NCI-H146 treated with DMSO at 0.1 percent for 48 hours (cell line): ENCODE data around the gene RAB9A.
"Not testable (repeated sequence)": the region's sequence is repeated elsewhere in the genome, so short reads cannot be mapped to it uniquely, and the experiment has no call there.

Experiments
- DNase-seq: peaks from one replicate; lab custom pipeline; 2025; ENCODE audit not compliant: unreplicated experiment; lab: John Stamatoyannopoulos, UW

The RAB9A gene

GRCh38 chrX:13669246-13669737 is 19.6 kb upstream of the RAB9A start:
- DNase-seq, result no peak

DNA sequence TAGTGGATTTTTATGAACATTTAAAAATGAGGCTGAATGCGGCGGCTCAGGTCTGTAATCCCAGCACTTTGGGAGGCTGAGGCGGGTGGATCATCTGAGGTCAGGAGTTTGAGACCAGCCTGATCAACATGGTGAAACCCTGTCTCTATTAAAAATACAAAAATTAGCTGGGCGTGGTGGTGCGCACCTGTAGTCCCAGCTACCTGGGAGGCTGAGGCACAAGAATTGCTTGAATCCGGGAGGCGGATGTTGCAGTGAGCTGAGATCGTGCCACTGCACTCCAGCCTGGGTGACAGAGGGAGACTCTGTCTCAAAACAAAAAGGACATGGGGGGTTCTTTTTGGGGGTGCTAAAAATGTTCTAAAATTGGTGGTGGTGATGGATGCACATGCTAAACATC is 19.2 kb upstream of the RAB9A start:
- DNase-seq, result not testable (repeated sequence)

DNA sequence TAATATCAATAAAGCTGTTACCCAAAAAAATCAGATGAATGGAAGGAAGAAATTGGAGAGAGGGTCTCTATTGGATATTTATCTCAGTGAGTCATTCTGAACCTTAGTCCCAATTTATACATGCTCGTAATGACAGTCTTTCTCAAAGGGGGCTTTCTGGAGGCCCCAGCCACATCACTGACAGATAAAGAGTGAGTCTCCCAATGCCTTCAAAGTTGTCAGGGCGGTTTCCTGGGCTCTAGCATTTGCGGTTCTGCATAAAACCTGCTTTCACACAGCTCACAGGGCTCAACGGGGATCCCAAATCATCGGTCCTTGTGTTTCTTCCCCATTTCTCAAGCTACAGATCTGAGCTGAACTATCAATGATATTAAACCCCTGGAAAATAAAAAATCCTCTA is 18.7 kb upstream of the RAB9A start:
- no peak for DNase-seq

GRCh38 chrX:13673016-13673415 is 15.9 kb upstream of the RAB9A start:
- no peak for DNase-seq

DNA sequence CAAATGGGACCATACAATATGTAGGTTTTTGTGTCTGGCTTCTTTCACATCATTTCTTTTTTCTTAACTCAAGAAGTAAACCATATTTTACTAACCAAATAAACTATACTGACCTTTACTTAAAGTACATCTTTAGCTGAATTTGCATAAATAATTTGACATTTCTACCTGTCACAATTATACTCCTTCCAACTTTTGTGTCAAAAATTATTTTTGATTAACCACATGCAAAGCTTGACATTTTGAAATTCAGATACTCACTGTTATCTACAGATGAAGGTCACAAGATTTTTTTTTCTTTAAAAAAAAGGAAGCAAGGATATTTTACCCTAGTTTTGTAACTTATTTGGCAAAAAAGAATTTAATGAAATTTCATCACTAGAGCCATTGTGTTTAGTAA is 12.0 kb upstream of the RAB9A start:
- DNase-seq, result no peak

DNA sequence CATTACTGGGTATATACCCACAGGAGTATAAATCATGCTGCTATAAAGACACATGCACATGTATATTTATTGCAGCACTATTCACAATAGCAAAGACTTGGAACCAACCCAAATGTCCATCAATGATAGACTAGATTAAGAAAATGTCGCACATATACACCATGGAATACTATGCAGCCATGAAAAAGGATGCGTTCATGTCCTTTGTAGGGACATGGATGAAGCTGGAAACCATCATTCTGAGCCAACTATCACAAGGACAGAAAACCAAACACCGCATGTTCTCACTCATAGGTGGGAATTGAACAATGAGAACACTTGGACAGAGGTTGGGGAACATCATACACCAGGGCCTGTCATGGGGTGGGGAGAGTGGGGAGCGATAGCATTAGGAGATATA is 9.2 kb upstream of the RAB9A start:
- not testable (repeated sequence) for DNase-seq

- no peak for DNase-seq
These were observed 7.3 kb upstream of the RAB9A start for GRCh38 chrX:13681595-13681994.

DNA sequence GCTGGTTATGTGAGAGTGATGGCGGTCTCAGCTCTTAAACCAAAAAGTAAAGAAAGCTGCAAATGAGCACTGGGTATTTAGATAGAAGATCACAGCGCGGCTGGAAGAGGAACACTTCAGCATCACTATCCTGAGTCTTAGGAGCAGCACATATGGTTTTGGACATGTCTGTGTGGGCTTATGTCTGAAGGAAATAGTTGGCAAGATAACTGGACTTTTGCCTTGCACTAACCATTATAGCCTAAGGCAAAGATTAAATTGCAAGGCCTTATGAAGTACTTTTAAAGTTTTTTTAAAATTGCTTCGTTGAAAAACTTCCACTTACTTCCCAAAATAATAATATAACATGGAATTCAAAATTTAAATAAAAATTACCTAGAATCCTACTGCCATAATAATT is 4.6 kb upstream of the RAB9A start:
- DNase-seq, result no peak

DNA sequence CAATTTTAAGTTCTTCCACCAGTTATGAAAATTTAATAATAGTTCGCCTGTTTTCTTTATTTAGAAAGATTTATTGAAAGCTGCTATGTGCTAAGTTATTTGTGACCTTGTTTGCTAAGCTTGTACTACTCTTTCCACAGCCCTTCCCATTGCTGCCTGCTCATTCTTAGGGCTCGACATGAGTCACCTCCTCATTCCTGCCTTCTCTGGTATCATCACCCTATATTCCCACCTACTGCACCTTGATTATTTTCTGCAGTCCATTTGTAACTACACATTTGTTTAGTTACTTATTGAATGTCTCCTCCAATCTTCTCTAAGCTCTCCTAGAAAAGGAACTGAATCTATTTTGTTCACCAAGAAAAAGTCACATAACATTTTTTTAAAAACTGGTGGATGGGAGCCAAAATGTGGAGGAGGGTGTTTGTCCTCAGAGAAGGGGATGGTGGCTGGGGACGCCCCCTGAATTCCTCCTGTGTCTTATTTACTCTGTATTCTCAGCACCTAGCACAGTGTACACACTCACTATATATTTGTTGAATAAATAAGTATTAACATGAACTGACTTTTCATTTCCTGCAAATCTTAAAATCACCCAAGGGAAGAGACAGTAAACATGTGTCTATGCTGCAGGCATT is 3.7 kb upstream of the RAB9A start:
- DNase-seq, result no peak

DNA sequence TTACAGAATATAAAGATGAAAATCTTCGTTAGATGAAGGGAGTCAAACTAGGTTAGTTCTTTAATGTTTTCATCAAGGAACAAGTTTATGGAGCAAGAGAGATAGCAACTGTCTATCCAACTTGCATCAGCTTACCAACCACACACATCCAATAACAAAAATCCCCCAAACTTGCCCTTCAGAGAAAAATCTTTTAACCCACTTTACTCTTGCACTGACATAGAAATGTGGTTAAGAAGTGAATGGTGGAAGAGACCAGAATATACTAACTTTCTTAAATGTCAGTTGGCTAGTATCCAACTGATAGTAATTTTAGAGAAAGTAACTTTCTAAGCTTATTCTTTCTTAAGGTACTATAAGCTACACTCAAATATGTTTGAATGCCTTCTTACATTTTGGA is 1.7 kb upstream of the RAB9A start:
- no peak for DNase-seq

DNA sequence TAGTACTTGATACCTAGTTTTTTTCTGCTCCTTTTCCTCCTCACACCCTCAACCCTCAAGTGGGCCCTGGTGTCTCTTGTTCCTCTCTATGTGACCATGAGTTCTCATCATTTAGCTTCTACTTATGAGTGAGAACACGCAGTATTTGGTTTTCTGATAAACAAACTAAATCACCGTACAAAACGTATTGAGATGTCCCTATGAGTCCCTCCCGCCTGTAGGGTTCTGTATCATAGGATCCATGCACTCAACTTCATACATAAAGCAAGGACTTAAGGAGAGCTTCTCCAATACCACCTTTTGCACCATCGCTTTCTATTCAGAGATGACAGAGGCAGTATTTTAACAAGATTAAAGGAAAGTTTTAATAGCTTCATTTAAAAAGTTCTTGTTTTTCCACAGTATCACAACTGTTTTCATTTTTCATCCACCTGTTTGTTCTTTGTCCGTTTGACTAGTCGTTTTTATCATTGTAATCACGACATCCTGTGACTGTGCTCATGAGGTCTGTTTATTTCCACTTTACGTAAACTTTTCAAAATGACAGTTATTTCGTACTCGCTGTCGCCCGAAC is 457 bp upstream of the RAB9A start:
- DNase-seq, result peak; percentile 8

GRCh38 chrX:13689741-13690211 is 848 bp downstream of the RAB9A start:
- no peak for DNase-seq

GRCh38 chrX:13690836-13691235 is 1.9 kb downstream of the RAB9A start:
- DNase-seq, result no peak

GRCh38 chrX:13691841-13692371 is 3.0 kb downstream of the RAB9A start:
- DNase-seq, result no peak

- no peak for DNase-seq
These were observed 3.9 kb downstream of the RAB9A start for GRCh38 chrX:13692771-13693231.

DNA sequence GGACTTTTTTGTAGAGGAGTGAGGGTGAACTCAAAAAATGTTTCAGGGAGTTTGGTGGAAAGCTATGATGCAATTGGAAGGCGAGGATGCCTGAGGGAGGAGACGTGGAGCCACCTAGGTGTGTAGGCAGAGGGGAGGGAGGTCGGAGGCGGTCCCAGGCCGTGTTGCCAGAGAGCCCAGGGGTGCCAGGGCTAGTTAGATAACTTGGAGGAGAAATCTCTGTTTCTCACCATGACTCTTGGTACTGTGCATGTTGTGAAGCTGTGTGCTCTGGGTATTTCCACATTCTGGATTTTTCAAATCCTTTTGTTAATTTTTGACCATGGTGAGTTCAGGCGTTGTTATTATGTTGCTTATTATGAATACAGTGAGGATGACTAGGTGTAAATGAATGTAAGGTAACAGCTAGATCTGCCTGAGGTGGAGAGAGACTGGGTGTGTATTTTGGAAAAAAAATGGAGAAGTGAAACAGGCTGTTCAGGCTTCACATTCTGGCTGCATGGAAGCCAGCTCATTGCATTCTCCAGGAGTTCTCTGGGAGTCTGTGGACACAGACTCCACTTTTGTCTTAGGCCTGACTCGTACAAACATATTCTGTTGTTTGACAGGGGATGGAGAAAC is 4.5 kb downstream of the RAB9A start:
- no peak for DNase-seq

- no peak for DNase-seq
These were observed 5.4 kb downstream of the RAB9A start for GRCh38 chrX:13694359-13694758.

- DNase-seq, result no peak
These were observed 6.1 kb downstream of the RAB9A start for GRCh38 chrX:13694983-13695382.

GRCh38 chrX:13695601-13696115 is 6.7 kb downstream of the RAB9A start:
- no peak for DNase-seq

- no peak for DNase-seq
These were observed 8.5 kb downstream of the RAB9A start for GRCh38 chrX:13697455-13697854.

DNA sequence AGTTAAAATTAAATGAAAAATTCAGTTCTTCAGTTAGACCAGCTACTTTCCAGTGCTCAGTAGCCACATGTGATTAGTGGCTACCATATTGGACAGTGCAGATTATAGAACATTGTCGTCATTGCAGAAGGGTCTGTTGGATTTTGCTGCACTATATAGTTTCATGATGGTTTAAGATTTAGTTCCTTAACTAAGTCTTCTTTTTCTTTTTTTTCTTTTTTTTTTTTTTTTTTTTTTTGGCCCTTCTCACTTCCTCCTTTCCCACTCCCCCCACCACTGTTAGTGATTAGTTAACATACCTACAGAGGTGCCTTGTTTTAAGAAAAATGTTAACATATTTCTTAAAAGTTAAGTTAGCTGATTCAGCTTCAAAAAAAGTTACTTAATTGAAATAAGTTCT is 9.0 kb downstream of the RAB9A start:
- no peak for DNase-seq

GRCh38 chrX:13698432-13698831 is 9.5 kb downstream of the RAB9A start:
- no peak for DNase-seq
